Measurements from ENCODE around the gene TNIP3.

- TF ChIP-seq CTCF (IDR thresholded peaks at IDR 0.05) (no peak), REST (IDR thresholded peaks at IDR 0.05; ENCODE audit: insufficient read depth in 1 of 2, low read depth in 2 of 2, low read length in 1 of 2) (no peak), POLR2AphosphoS5 (IDR thresholded peaks at IDR 0.05; ENCODE audit: low read depth, low read length) (no peak), TCF7L2 (IDR thresholded peaks at IDR 0.05; ENCODE audit: low read depth, low read length) (no peak)
Measured at GRCh38 chr4:121088867-121089266, 75.3 kb downstream of the TNIP3 start.
